ENCODE data around the gene GOLGA2. TPM values are rescaled to one million over a fixed set of nuclear protein-coding genes. Genes with fewer than 3 reads are reported as not detected.

GOLGA2 gene
- total and polyA plus RNA-seq, 7 experiments from 2014 or later = 6.0 to 76.6 (median 58.1) TPM

- H3K36me3 Mint-ChIP-seq = peaks cover 0 to 5% (median 0%) of the 10 kb centered on the region in 5 donors
- no peak for DNase-seq
- H3K9me3 Mint-ChIP-seq = no peaks in the 10 kb centered on the region
- H3K4me3 ChIP-seq (ENCODE audit: low read length) = no peak overlapping the region
- CTCF ChIA-PET = no interaction called here
- peak overlapping the region in 3 of 9 donors; percentile 30 to 80 (median 36) for H3K27ac Mint-ChIP-seq
- H3K4me1 Mint-ChIP-seq = peaks cover 6 to 23% (median 16%) of the 10 kb centered on the region in 7 donors
- no peak overlapping the region for H3K27ac ChIP-seq (ENCODE audit: low read depth, low read length)
- H3K36me3 ChIP-seq (ENCODE audit: control insufficient read depth in 2 of 3, insufficient read depth in 3 of 3, low read length in 3 of 3) = peaks cover 0 to under 1% (median 0%) of the 10 kb centered on the region in 3 experiments
- H3K27me3 ChIP-seq (ENCODE audit: control insufficient read depth in 2 of 2, insufficient read depth in 2 of 2, low read length in 2 of 2) = no peaks in the 10 kb centered on the region
- peak overlapping the region; percentile 40 to 89 (median 76) for H3K4me3 Mint-ChIP-seq
- no peak for ATAC-seq
- H3K27me3 Mint-ChIP-seq = peaks cover 0 to 32% (median 0%) of the 10 kb centered on the region in 5 donors
- H3K9me3 ChIP-seq (ENCODE audit: control insufficient read depth in 2 of 3, low read length in 3 of 3) = no peaks in the 10 kb centered on the region
- H3K4me1 ChIP-seq (ENCODE audit: control insufficient read depth in 2 of 2, insufficient read depth in 2 of 2, low read length in 2 of 2) = peaks cover 7 to 9% of the 10 kb centered on the region in 2 donors
- POLR2A ChIA-PET = no interaction called here
- intact Hi-C loops (cut with micrococcal nuclease) = loop anchor here in 1 of 2 donors (5.0 kb wide), 1 partner anchor 301 kb away; the partner anchor contains the start of gene SPTAN1
Observed at GRCh38 chr9:128251732-128252100, 24.1 kb downstream of the GOLGA2 start.

DNA sequence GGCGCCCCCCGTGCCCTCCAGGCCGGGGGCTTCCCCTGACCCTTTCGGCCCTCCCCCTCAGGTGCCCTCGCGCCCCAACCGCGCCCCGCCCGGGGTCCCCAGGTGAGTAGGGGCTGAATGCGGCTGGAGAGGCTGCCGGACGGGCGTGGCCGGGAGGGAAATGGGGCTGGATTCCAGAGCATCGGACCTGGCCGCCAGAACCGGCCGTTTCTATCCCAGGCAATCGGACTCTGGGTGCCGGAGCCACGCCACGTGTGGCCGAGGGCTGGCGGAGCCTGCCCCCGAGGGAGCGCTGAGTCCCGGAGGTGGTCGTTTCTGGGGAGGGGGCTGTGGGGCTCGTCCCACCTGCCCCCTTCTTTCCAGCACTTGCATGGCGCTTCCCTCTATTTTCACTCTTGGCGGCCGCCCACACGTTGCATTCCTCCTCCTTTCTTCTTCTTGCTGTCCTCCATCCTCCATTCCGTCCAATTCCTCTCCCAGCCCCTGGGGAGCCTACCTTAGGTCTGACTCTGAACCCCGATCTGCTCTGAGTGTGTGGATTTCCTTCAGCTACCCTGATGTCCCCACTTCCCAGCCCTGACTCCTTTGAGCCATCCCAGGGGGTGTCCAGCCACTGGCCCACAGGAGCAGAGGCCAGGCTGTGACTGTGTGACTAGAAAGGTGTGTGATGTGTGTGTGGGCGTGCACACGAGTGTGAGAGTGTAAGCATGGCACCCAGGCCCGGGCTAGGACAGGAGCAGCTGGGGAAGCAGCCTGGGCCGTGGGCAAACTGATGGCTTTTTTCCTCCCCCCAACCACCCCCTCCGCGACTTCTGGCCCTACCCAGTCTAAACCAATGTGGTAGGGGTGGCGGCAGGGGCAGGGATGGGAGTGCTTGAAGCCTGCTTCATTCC lies 24.7 kb downstream of the GOLGA2 start:
- intact Hi-C loops (cut with micrococcal nuclease) = loop anchor here (1.0 to 5.0 kb wide), 13 partner anchors 25 to 631 kb away; partner anchors contain the start of genes BBLN (in 2 of the 2), COQ4 (in 2 of the 2), DNM1 (in 2 of the 2) and GOLGA2 (in 2 of the 2)
- H3K9me3 Mint-ChIP-seq = no peaks in the 10 kb centered on the region

DNA sequence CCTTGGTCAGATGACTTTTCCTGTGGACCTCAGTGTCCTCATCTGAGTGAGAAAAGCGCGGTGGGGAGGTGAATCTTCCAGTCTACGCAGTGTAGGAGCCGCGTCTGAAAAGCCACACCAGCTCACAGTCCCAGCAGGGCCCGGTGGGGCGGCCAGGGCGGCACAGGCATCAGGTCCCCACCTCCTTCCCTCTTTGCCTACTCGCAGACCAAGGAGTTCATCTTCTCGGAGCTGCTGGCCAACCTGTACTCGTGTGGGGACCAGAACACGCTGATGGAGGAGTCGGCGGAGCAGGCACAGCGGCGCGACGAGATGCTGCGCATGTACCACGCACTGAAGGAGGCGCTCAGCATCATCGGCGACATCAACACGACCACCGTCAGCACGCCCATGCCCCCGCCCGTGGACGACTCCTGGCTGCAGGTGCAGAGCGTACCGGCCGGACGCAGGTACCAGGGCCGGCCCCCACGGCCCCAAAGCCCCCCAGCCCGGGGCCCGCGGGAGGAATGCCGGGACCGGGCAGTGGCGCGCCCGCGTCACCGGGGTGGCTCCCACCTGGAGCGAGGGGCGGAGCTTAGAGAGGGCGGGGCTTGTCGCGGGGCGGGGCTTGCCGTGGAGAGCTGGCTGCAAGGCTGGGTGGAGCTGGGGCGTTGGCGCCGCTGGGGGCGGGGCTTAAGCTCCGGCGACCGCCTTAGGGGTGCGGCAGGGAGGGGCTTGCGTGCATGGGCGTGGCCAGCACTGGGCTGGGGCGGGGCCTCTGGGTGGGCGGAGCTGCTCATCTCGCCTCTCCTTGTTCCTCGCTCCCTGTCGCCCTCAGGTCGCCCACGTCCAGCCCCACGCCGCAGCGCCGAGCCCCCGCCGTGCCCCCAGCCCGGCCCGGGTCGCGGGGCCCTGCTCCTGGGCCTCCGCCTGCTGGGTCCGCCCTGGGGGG lies 25.6 kb downstream of the GOLGA2 start:
- H3K9me3 Mint-ChIP-seq = no peaks in the 10 kb centered on the region
- ChIA-PET POLR2A (interaction anchor here (1.0 to 1.5 kb wide), 8 partner anchors 9 to 303 kb away, joined by 3 to 10 read pairs (median 4); partner anchors contain the start of genes GOLGA2, SPTAN1 and SWI5), CTCF (no interaction called here)
- H3K4me3 Mint-ChIP-seq = peak overlapping the region; percentile 79 to 93 (median 88)
- peaks cover 7 to 28% (median 17%) of the 10 kb centered on the region in 7 donors for H3K4me1 Mint-ChIP-seq
- Histone ChIP-seq H3K4me1 (ENCODE audit: control insufficient read depth in 2 of 2, insufficient read depth in 2 of 2, low read length in 2 of 2) (peaks cover 7 to 9% of the 10 kb centered on the region in 2 donors), H3K4me3 (ENCODE audit: low read length) (peak overlapping the region; percentile 83), H3K27ac (ENCODE audit: low read depth, low read length) (peak overlapping the region; percentile 72), H3K9me3 (ENCODE audit: control insufficient read depth in 2 of 3, low read length in 3 of 3) (no peaks in the 10 kb centered on the region), H3K27me3 (ENCODE audit: control insufficient read depth in 2 of 2, insufficient read depth in 2 of 2, low read length in 2 of 2) (no peaks in the 10 kb centered on the region), H3K36me3 (ENCODE audit: control insufficient read depth in 2 of 3, insufficient read depth in 3 of 3, low read length in 3 of 3) (no peaks in the 10 kb centered on the region)
- H3K27me3 Mint-ChIP-seq = peaks cover 0 to 39% (median 6%) of the 10 kb centered on the region in 5 donors
- peak overlapping the region; percentile 60 to 97 (median 95) for H3K27ac Mint-ChIP-seq
- ATAC-seq = peak; percentile 98
- intact Hi-C loops (cut with micrococcal nuclease) = loop anchor here (1.0 to 5.0 kb wide), 13 partner anchors 26 to 632 kb away; partner anchors contain the start of genes BBLN (in 2 of the 2), COQ4 (in 2 of the 2), DNM1 (in 2 of the 2) and GOLGA2 (in 2 of the 2)
- peak; percentile 96 to 100 (median 98) for DNase-seq
- no peaks in the 10 kb centered on the region for H3K36me3 Mint-ChIP-seq

More for the DNA sequence above, 24.7 kb downstream of the GOLGA2 start:
- Histone ChIP-seq H3K36me3 (ENCODE audit: control insufficient read depth in 2 of 3, insufficient read depth in 3 of 3, low read length in 3 of 3) (no peaks in the 10 kb centered on the region), H3K4me3 (ENCODE audit: low read length) (peak overlapping the region; percentile 51), H3K27me3 (ENCODE audit: control insufficient read depth in 2 of 2, insufficient read depth in 2 of 2, low read length in 2 of 2) (no peaks in the 10 kb centered on the region), H3K4me1 (ENCODE audit: control insufficient read depth in 2 of 2, insufficient read depth in 2 of 2, low read length in 2 of 2) (peaks cover 7 to 9% of the 10 kb centered on the region in 2 donors), H3K27ac (ENCODE audit: low read depth, low read length) (peak overlapping the region; percentile 72), H3K9me3 (ENCODE audit: control insufficient read depth in 2 of 3, low read length in 3 of 3) (no peaks in the 10 kb centered on the region)
- Mint-ChIP-seq H3K4me1 (peaks cover 6 to 23% (median 16%) of the 10 kb centered on the region in 7 donors), H3K36me3 (peaks cover 0 to 5% (median 0%) of the 10 kb centered on the region in 5 donors), H3K27me3 (peaks cover 0 to 33% (median 0%) of the 10 kb centered on the region in 5 donors), H3K4me3 (peak overlapping the region; percentile 75 to 93 (median 85)), H3K27ac (peak overlapping the region in 7 of 9 donors; percentile 36 to 80 (median 73))
- ATAC-seq (no peak), DNase-seq (no peak)
- CTCF ChIA-PET = no interaction called here
- POLR2A ChIA-PET = interaction anchor here (1.0 to 1.5 kb wide), 8 partner anchors 10 to 302 kb away, joined by 3 to 10 read pairs (median 4); partner anchors contain the start of genes GOLGA2, SPTAN1 and SWI5

DNA sequence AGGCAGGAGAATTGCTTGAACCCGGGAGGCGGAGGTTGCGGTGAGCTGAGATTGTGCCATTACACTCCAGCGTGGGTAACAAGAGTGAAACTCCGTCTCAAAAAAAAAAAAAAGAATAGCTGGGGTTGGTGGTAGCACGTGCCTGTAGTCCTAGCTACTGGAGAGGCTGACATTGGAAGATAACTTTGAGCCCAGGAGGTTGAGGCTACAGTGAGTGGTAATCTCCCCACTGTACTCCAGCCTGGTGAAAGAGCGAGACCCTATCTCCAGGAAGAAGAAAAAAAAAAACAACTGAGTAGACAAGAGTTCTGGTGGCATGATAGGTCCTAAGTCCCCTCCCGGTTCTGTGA lies 26.3 kb downstream of the GOLGA2 start:
- POLR2A ChIA-PET = interaction anchor here (1.3 to 1.5 kb wide), 5 partner anchors 8 to 303 kb away, joined by 4 to 10 read pairs (median 5); partner anchors contain the start of genes GOLGA2, SPTAN1 and SWI5
- CTCF ChIA-PET = no interaction called here
- intact Hi-C loops (cut with micrococcal nuclease) = no loop called here
- Mint-ChIP-seq H3K27ac (peak overlapping the region; percentile 60 to 97 (median 95)), H3K4me1 (peaks cover 7 to 27% (median 17%) of the 10 kb centered on the region in 7 donors), H3K9me3 (no peaks in the 10 kb centered on the region), H3K27me3 (peaks cover 0 to 40% (median 6%) of the 10 kb centered on the region in 5 donors), H3K36me3 (no peaks in the 10 kb centered on the region), H3K4me3 (peak overlapping the region; percentile 79 to 93 (median 88))
- DNase-seq (no peak), ATAC-seq (no peak)
- H3K27ac ChIP-seq (ENCODE audit: low read depth, low read length) = peak overlapping the region; percentile 72
- H3K9me3 ChIP-seq (ENCODE audit: control insufficient read depth in 2 of 3, low read length in 3 of 3) = no peaks in the 10 kb centered on the region
- peaks cover 7 to 9% of the 10 kb centered on the region in 2 donors for H3K4me1 ChIP-seq (ENCODE audit: control insufficient read depth in 2 of 2, insufficient read depth in 2 of 2, low read length in 2 of 2)
- no peaks in the 10 kb centered on the region for H3K27me3 ChIP-seq (ENCODE audit: control insufficient read depth in 2 of 2, insufficient read depth in 2 of 2, low read length in 2 of 2)
- no peaks in the 10 kb centered on the region for H3K36me3 ChIP-seq (ENCODE audit: control insufficient read depth in 2 of 3, insufficient read depth in 3 of 3, low read length in 3 of 3)
- peak overlapping the region; percentile 83 for H3K4me3 ChIP-seq (ENCODE audit: low read length)

DNA sequence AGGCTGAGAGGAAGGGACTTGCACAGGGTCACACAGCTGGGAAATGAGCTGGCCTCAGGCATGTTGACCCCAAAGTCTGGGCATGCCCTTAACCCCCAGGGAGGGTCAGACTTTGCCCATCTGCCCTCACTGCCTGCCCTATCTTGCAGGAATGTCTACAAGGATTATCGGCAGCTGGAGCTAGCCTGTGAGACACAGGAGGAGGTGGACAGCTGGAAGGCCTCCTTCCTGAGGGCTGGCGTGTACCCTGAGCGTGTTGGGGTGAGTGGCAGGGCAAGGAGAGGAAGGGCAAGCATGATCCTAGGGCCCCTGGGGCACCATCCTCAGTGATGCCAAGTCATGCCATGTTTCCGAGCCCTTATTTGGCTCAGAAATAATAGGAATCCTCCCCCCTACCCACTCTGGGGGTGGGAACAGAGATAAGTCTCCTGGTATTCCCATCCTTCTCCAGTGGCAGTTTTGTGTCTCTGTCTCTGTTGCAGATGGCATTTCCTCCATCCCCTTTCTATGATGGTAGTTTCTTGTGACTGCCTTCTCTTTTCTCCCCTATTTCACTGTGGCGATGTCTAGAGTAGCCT lies 28.5 kb downstream of the GOLGA2 start:
- Histone ChIP-seq H3K36me3 (ENCODE audit: control insufficient read depth in 2 of 3, insufficient read depth in 3 of 3, low read length in 3 of 3) (no peaks in the 10 kb centered on the region), H3K27me3 (ENCODE audit: control insufficient read depth in 2 of 2, insufficient read depth in 2 of 2, low read length in 2 of 2) (no peaks in the 10 kb centered on the region), H3K27ac (ENCODE audit: low read depth, low read length) (no peak overlapping the region), H3K9me3 (ENCODE audit: control insufficient read depth in 2 of 3, low read length in 3 of 3) (no peaks in the 10 kb centered on the region), H3K4me3 (ENCODE audit: low read length) (no peak overlapping the region), H3K4me1 (ENCODE audit: control insufficient read depth in 2 of 2, insufficient read depth in 2 of 2, low read length in 2 of 2) (peaks cover 7 to 9% of the 10 kb centered on the region in 2 donors)
- ChIA-PET CTCF (no interaction called here), POLR2A (interaction anchor here (0.7 to 1.1 kb wide), 2 partner anchors 28 to 29 kb away, joined by 3 read pairs; partner anchors contain the start of genes GOLGA2 and SWI5)
- H3K4me1 Mint-ChIP-seq = peaks cover 13 to 34% (median 21%) of the 10 kb centered on the region in 7 donors
- no peaks in the 10 kb centered on the region for H3K9me3 Mint-ChIP-seq
- intact Hi-C loops (cut with micrococcal nuclease) = no loop called here
- no peak overlapping the region for H3K27ac Mint-ChIP-seq
- H3K4me3 Mint-ChIP-seq = no peak overlapping the region
- no peak for ATAC-seq
- no peak for DNase-seq
- no peaks in the 10 kb centered on the region for H3K36me3 Mint-ChIP-seq
- H3K27me3 Mint-ChIP-seq = peaks cover 13 to 44% (median 16%) of the 10 kb centered on the region in 5 donors
